GM21367 (cell line): ENCODE results near the gene HDAC11.
"Not testable (repeated sequence)": the region's sequence is repeated elsewhere in the genome, so short reads cannot be mapped to it uniquely, and the experiment has no call there.

Experiments used
- ATAC-seq: cut with Tn5 transposase; IDR thresholded peaks from one replicate; pipeline ENCODE4 v1.9.1; 2021; ENCODE audit not compliant: unreplicated experiment

Gene HDAC11

GRCh38 chr3:13521749-13522148, 41.6 kb downstream of the HDAC11 start:
- ATAC-seq = not testable (repeated sequence)

- no peak for ATAC-seq
Measured at GRCh38 chr3:13522236-13522635, 42.1 kb downstream of the HDAC11 start.

DNA sequence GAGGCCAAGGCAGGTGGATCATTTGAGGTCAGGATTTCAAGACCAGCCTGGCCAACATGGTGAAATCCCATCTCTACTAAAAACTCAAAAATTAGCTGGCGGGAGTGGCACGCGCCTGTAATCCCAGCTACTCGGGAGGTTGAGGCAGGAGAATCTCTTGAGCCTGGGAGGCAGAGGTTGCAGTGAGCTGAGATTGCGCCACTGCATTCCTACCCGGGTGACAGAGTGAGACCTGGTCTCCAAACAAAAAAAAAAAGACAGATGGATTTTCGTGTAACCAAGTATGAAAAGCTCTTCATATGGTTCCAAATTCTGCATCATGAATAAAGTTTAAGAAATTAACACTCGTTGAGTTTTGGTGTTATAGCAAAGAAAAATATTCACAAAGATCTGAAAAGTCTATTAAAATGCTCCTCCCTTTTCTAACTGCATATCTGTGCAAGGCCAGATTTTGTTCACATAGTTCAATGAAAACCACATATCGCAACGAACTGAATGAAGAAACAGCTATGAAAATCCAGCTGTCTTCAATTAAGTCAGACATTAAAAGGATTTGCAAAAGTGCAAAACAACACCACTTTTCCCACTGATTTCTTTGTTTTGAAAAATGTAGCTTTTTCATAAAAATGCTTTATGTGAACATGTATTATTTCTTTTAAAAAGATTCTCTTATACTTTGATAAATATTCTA, 45.0 kb downstream of the HDAC11 start:
- no peak for ATAC-seq

DNA sequence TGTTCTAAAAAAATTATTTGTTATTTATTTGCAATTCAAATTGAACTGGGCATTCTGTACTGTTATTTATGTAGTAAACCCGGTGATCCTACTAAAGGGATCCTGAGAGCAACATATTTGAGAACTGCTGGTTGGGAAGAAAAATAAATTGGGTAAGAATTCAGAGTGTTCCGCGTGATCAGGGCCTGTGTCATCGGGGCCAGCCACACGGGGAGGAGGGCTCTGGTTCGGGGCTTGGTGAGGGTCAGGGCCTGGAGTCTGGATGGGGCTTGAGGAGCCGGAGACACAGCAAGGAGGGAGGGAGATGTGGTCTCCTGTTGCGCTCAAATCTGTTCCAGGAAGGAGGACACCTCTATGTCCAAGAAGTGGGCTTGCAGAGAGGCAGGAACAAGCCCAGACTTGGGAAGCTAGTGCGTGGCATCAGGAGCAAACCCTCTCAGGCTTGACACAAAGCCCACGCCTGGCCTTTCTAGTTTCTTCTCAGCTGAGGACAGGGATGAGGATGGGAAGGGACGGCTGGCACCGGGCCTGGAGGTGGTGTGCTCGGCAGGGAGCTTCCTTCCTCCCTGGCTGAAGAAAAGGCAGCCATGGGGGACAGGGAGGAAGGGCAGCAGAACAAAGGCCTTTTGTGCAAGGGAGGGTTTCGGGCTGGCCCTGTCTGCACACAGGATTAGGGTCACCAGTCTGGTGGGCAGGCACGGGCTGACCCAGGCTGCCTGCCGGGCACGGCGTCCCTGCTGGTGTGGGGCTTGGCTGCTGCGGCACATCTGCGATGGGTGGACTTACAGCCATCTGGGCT, 45.9 kb downstream of the HDAC11 start:
- no peak for ATAC-seq

GRCh38 chr3:13526626-13526949, 46.5 kb downstream of the HDAC11 start:
- ATAC-seq = no peak

DNA sequence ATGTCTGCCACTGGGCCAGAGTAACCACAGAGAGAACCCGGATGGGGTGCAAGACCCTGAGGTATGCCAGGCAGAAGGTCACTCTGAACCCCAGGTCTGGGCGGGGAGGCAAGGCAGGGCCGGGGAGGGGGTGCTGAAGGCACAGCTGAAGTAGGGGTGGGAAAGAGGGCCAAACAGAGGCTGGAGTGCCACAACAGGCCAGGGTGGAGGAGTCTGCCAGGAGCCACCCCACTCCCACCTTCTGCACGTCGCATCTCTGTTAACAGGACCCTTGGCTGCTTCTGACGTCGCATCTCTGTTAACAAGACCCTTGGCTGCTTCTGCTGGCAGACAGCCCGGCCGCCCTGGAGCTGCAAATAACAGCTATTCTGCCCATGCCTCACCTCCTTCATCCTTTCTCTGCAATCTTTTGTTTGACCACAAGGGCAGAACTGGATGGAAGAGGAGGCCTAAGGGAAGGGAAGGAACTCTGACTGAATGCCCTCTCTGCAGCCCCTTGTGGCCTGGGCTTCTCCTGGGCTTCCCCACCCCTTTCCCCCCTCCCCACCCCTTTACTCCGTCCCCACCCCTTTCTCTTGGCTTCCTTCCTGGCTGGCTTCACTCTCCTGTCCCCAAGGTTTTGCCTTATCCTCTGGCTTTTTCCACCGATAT, 48.2 kb downstream of the HDAC11 start:
- no peak for ATAC-seq

GRCh38 chr3:13529196-13530112, 49.3 kb downstream of the HDAC11 start:
- no peak for ATAC-seq

- no peak for ATAC-seq
Measured at GRCh38 chr3:13530241-13531009, 50.3 kb downstream of the HDAC11 start.

DNA sequence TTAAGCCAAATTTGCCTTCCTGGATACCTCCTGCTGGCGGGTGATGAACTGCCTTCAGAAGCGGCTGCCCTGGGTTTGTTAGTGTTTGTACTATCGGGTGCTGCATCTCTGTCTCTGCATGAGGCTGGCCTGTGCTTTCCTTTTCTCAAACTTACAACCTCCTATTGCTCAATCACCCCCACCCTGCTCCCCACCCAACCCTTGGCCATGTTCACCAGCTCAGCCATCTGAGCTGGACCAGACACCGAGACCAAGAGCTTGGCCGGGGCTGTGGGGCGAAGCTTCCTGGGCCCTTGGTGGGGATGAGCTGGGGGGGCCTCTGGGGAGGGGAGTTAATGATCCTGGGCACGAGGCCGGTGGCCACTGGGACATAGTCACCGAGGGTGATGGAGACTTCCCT, 52.0 kb downstream of the HDAC11 start:
- ATAC-seq = no peak

DNA sequence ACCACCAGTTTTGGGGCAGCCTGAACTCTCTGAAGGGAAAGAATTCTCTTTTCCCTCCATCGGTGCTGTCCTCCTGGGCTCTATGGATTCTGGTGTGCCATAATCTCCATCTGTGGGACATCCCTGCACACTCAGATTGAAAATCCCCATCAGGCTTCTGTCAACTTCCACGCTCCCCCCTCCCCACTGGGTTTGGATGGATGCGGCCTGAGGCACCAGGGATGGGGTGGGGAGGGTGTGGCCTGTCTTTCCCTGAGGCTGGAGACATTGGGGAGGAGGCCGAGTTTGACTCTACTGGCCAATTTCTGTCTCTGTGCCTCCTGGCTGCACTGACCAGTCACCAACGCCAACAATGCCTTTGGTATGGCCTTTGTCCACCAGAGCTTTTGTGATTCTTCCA, 52.5 kb downstream of the HDAC11 start:
- no peak for ATAC-seq

DNA sequence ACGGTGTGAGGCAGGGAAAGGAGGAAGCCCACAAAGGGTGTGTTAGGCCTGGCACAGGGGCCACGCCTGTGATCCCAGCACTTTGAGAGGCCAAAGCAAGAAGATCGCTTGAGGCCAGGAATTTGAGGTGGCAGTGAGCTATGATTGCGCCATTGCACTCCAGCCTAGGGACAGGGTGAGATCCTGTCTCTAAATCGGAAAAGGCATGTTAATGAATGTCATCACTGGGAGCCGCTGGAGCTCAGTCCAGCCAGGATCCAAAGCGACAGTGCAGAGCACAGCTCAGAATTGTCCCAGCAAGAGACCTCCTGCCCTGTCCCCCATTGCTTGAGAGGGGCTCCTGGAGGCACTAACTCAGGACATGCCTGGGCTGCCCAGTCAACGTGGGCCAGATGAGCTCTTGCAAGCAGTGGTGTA, 53.8 kb downstream of the HDAC11 start:
- no peak for ATAC-seq

DNA sequence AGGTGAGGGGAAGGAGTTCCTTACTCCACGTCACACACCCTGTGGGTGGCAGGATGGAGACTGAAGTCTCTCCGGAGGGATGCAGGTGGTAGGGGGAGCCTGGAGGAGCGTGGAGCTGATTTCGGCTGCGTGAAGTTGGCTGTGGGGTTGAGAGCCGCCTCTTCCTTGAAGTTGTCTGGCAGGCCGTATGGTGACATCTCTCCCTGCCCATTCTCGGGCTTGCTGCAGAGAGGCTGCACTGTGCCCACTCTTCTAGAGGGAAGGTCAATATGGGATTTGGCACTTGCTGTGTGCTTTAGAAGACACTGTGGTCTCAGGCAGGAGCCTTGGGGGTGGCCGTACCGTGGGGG, 55.4 kb downstream of the HDAC11 start:
- no peak for ATAC-seq

GRCh38 chr3:13535905-13536304, 55.8 kb downstream of the HDAC11 start:
- no peak for ATAC-seq

GRCh38 chr3:13536432-13536831, 56.3 kb downstream of the HDAC11 start:
- ATAC-seq = no peak

GRCh38 chr3:13536832-13537231, 56.7 kb downstream of the HDAC11 start:
- ATAC-seq = no peak

DNA sequence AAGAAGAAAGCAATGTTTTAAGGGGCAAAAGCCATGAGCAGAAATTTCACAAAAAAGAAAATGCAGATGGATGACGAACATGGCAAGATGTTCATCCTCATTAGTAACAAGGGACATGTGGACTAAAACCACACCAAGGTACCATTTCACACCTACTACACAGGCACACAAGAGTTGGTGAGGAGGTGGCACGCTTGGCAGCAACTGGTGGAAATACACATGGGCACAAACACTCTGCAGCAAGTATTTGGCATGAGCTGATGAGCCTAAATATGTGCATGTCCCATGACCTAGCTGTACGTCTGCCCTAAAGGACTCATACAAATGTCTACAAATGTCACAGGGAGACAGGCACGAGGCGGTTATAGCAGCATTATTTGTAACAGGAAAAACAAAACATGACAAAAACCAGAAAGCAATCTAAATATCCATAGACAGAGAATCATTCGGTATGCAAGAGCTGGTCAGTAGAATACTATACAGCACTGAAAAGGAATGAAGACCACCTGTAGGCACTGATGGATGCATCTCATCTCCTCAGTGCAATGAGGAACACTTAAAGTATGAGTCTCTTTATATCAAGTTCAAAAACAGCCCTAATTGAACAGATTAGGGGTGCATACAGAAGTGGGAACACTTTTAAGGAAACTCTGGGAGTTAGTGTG, 57.3 kb downstream of the HDAC11 start:
- ATAC-seq = no peak

DNA sequence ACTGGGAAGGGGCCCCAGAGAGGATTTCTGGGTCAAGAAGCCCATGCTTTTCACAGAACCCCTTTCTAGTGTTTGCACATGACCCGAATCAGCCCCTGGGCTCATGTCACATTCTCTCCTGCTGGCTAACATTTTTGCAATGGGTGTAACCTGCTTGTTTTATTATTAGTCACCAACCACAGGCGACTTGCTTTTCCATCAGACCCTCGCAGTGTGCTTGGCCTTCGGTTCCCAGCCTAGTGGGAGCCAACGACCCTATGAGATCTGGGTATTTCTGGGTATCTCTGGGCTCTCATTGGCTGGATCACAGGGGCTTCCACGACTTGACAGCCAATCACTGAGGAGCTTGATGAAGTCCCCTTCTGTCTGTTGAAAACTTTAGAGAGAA, 57.8 kb downstream of the HDAC11 start:
- ATAC-seq = no peak

GRCh38 chr3:13538520-13539291, 58.6 kb downstream of the HDAC11 start:
- no peak for ATAC-seq

GRCh38 chr3:13539292-13539638, 59.2 kb downstream of the HDAC11 start:
- ATAC-seq = no peak
